ENCODE measurements around the gene ATXN7L1. TPM values are rescaled to one million over a fixed set of nuclear protein-coding genes. Genes with fewer than 3 reads are reported as not detected.

ATXN7L1 gene
- total RNA-seq, 4 donors from 2014 or later: 8.0 to 14.1 (median 10.6) TPM

DNA sequence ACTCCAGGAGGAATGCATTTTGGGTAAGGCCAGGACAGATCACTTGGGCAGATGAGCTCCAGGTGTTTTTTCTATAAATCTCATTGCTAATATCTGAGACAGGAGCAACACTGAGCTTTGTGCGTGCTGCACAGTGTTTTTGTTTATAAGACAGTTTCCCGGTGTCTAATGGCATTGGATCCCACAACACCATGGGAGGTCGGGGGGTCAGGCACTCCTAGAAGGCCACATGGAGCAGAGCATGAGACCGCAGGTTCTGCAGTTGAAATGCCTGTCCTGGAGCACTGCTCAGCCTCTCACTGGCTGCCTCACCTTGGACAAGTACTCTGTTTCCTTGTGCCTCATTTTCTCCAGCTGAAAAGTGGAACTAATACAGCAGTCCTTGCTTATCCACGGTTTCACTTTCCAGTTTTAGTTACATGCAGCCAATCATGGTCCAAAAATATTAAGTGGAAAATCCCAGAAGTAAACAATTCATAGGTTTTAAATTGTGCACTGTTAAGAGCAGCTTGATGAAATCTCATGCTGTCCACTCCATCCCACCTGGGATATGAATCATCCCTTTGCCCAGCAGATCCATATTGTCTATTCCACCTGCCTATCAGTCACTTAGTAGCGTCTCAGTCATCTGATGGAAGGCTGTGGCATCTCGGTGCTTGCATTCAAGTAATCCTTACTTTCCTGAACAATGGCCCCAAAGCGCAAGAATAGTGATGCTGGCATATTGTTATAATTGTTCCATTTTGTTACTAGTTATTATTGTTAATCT lies 35.2 kb downstream of the ATXN7L1 start:
- no peaks in the 10 kb centered on the region for H3K27me3 ChIP-seq
- H3K9me3 ChIP-seq: no peaks in the 10 kb centered on the region
- no peak for TF ChIP-seq POLR2A (IDR thresholded peaks at IDR 0.05)
- TF ChIP-seq, protein P1, sequence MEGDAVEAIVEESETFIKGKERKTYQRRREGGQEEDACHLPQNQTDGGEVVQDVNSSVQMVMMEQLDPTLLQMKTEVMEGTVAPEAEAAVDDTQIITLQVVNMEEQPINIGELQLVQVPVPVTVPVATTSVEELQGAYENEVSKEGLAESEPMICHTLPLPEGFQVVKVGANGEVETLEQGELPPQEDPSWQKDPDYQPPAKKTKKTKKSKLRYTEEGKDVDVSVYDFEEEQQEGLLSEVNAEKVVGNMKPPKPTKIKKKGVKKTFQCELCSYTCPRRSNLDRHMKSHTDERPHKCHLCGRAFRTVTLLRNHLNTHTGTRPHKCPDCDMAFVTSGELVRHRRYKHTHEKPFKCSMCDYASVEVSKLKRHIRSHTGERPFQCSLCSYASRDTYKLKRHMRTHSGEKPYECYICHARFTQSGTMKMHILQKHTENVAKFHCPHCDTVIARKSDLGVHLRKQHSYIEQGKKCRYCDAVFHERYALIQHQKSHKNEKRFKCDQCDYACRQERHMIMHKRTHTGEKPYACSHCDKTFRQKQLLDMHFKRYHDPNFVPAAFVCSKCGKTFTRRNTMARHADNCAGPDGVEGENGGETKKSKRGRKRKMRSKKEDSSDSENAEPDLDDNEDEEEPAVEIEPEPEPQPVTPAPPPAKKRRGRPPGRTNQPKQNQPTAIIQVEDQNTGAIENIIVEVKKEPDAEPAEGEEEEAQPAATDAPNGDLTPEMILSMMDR (IDR thresholded peaks at IDR 0.05): no peak
- H3K4me3 ChIP-seq: no peak overlapping the region
- intact Hi-C loops (cut with DNase I): no loop called here
- H3K27ac ChIP-seq: peak overlapping the region in 1 of 4 donors; percentile 10
- H3K36me3 ChIP-seq: no peaks in the 10 kb centered on the region
- 42 to 45% methylated on average over 5 to 8 of the region's 8 CpGs for WGBS, 2 donors
- no peak for DNase-seq
- H3K4me1 ChIP-seq: peaks cover 11 to 52% (median 30%) of the 10 kb centered on the region in 3 donors

DNA sequence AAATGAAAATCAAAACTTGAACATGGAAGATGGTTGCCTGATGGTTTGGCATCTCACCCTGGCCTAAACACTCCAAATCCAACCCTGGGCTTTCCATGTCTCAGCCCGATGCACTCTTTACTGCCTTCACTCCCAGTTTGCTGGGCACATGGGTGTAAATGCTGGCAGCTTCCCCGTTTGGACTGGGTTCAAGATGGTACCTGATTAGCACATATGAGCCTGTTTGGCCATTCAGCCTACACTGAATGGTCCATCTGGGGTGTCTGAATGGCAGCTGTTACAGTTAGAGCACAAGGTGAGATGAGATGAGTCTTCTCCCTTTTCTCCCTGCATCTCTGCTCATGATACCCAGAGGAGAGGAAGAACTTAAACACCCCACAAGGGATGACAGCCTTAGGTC lies 37.1 kb downstream of the ATXN7L1 start:
- peak overlapping the region in 1 of 4 donors; percentile 60 for H3K27ac ChIP-seq
- intact Hi-C loops (cut with DNase I): no loop called here

DNA sequence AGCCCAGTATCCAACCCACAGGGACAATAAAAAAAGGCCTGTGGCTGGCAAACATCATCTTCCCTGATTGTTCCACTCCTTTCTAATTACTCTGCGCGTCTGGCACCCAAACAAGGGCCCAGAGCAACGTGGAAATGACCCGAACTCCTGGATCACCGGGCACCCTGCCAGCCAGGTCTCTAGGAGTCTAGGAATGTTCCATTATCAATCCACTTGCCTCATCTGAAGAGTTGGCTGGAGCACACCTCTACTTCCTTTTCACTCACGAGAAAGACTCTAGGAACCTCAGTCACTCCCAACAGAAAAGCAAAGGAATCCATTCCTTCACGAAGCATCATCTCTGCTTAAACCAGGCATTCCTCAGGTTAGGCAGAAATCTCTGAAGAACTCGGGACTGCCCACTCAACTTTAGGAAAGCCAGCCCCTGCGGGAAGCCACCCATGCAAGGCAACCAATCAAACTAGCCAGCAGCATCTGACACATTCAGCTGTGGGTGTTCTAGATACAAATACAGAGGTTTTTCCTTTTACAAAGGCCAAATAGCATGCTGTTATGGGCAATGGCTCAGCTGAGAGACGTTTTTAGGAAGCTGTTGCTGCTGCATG lies 37.7 kb downstream of the ATXN7L1 start:
- 24 to 28% methylated on average over 10 of the region's 10 CpGs for WGBS, 2 donors
- no peaks in the 10 kb centered on the region for H3K36me3 ChIP-seq
- DNase-seq: no peak
- TF ChIP-seq, protein P1 (IDR thresholded peaks at IDR 0.05): no peak
- TF ChIP-seq POLR2A (IDR thresholded peaks at IDR 0.05): no peak
- no peaks in the 10 kb centered on the region for H3K9me3 ChIP-seq
- H3K27me3 ChIP-seq: no peaks in the 10 kb centered on the region
- intact Hi-C loops (cut with DNase I): no loop called here
- no peak overlapping the region for H3K4me3 ChIP-seq
- H3K4me1 ChIP-seq: peaks cover 11 to 52% (median 30%) of the 10 kb centered on the region in 3 donors
- H3K27ac ChIP-seq: peak overlapping the region in 1 of 4 donors; percentile 60

More for the DNA sequence above, 37.1 kb downstream of the ATXN7L1 start:
- H3K4me3 ChIP-seq: no peak overlapping the region
- H3K27me3 ChIP-seq: no peaks in the 10 kb centered on the region
- no peaks in the 10 kb centered on the region for H3K36me3 ChIP-seq
- 48 to 66% methylated on average over 2 of the region's 2 CpGs for WGBS, 2 donors
- H3K4me1 ChIP-seq: peaks cover 11 to 52% (median 30%) of the 10 kb centered on the region in 3 donors
- no peaks in the 10 kb centered on the region for H3K9me3 ChIP-seq
- no peak for DNase-seq
- TF ChIP-seq POLR2A (IDR thresholded peaks at IDR 0.05): no peak
- TF ChIP-seq, protein P1 (IDR thresholded peaks at IDR 0.05): no peak

DNA sequence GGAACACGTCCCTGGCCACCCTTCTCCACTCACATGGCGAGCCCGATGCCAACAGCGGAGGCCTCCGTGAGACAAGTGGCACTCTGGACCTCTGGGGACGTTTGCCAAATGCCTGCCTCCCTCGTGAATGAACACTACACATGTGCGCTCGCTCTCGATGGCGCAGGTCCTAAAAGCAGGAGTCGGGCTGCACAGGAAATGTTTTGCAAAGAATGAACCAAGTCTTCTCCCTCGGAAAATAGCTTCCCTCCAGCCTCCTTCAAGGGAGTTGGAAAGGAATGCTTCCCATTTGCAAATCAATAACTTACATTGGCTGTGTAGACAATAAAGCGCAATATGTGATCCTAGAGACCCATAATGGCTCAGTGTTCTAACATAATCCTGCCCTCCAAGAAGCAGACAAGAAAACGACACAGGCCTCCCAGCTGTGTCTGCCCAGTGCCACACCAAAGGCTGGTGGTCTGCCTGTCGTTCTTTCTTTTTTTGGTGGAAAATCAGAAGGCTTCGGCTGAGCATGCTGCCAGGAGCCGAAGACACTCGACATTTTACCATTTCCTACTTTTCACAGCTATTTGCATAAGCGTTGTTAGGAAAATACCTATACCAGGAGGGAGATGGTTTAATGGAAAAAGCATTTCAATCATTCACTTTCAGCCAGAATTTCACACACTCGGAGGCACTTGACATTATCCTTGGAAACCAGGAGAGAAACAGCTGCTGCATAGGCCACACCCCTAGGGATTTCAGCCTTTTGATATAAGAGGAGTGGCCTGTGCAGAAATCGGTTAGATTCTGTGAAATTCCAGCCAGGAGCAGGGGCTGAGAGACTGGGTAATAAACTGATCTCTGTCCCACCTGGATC lies 38.4 kb downstream of the ATXN7L1 start:
- TF ChIP-seq POLR2A (IDR thresholded peaks at IDR 0.05): no peak
- TF ChIP-seq, protein P1 (IDR thresholded peaks at IDR 0.05): no peak
- Histone ChIP-seq H3K27ac (peak overlapping the region in 1 of 4 donors; percentile 60), H3K27me3 (no peaks in the 10 kb centered on the region), H3K9me3 (no peaks in the 10 kb centered on the region), H3K4me1 (peaks cover 11 to 52% (median 30%) of the 10 kb centered on the region in 3 donors), H3K36me3 (no peaks in the 10 kb centered on the region), H3K4me3 (no peak overlapping the region)
- intact Hi-C loops (cut with DNase I): no loop called here
- 80 to 83% methylated on average over 17 to 21 of the region's 22 CpGs for WGBS, 2 donors
- no peak for DNase-seq

Data from esophagus squamous epithelium (tissue), 5 donors.